Measurements from ENCODE around the gene HERC4.
"Not testable (repeated sequence)": the region's sequence is repeated elsewhere in the genome, so short reads cannot be mapped to it uniquely, and the experiment has no call there.

Gene HERC4

GRCh38 chr10:68087685-68088401, 12.8 kb upstream of the HERC4 start:
- no peak for DNase-seq

GRCh38 chr10:68086910-68087684, 12.0 kb upstream of the HERC4 start:
- DNase-seq: no peak

GRCh38 chr10:68086011-68086410, 10.9 kb upstream of the HERC4 start:
- no peak for DNase-seq

GRCh38 chr10:68084469-68084868, 9.4 kb upstream of the HERC4 start:
- DNase-seq: no peak

GRCh38 chr10:68083953-68084352, 8.9 kb upstream of the HERC4 start:
- DNase-seq: no peak

GRCh38 chr10:68082872-68083271, 7.8 kb upstream of the HERC4 start:
- no peak for DNase-seq

- no peak for DNase-seq
Observed at GRCh38 chr10:68081916-68082315, 6.8 kb upstream of the HERC4 start.

GRCh38 chr10:68080853-68081431, 5.9 kb upstream of the HERC4 start:
- DNase-seq: no peak

GRCh38 chr10:68079434-68079833, 4.4 kb upstream of the HERC4 start:
- no peak for DNase-seq

GRCh38 chr10:68077026-68077425, 1.9 kb upstream of the HERC4 start:
- no peak for DNase-seq

- DNase-seq: not testable (repeated sequence)
Observed at GRCh38 chr10:68076081-68076480, 998 bp upstream of the HERC4 start.

GRCh38 chr10:68075550-68076004, 494 bp upstream of the HERC4 start:
- no peak for DNase-seq

GRCh38 chr10:68074031-68074774, 880 bp downstream of the HERC4 start:
- no peak for DNase-seq

- DNase-seq: no peak
Observed at GRCh38 chr10:68073631-68074030, 1.5 kb downstream of the HERC4 start.

GRCh38 chr10:68067508-68067907, 7.6 kb downstream of the HERC4 start:
- no peak for DNase-seq

- DNase-seq: no peak
Observed at GRCh38 chr10:68067029-68067428, 8.1 kb downstream of the HERC4 start.

- DNase-seq: no peak
Observed at GRCh38 chr10:68053553-68053952, 21.5 kb downstream of the HERC4 start.

- DNase-seq: no peak
Observed at GRCh38 chr10:68052463-68052862, 22.6 kb downstream of the HERC4 start.

- no peak for DNase-seq
Observed at GRCh38 chr10:68049289-68050078, 25.6 kb downstream of the HERC4 start.

GRCh38 chr10:68047554-68048327, 27.3 kb downstream of the HERC4 start:
- DNase-seq: no peak

- no peak for DNase-seq
Observed at GRCh38 chr10:68047122-68047521, 28.0 kb downstream of the HERC4 start.

GRCh38 chr10:68046642-68047041, 28.4 kb downstream of the HERC4 start:
- no peak for DNase-seq
